GM21447 (cell line): ENCODE data around the gene CELF2.

Source experiments
- ATAC-seq: cut with Tn5 transposase; IDR thresholded peaks from one replicate; pipeline ENCODE4 v1.9.1; 2021; ENCODE audit not compliant: unreplicated experiment

The CELF2 gene

DNA sequence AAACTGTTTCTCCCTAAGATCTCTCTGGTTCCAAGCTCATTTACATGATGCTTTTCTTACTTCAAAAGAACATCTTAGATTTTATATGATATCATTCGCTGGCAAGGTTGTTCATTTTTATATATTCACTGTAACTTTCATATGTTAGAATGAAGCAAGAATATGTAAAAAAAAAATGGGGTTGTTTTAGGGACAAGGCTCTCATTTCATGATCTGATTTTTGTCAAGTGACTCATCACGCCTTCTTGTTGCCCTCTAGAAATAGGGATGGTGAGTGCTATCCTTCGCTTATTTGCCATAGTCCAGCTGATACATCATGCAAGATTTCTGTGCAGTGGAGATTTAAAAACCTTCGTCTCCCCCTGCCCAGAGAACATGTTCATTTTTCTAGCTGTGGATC, 14.0 kb upstream of the CELF2 start:
- ATAC-seq, result no peak

DNA sequence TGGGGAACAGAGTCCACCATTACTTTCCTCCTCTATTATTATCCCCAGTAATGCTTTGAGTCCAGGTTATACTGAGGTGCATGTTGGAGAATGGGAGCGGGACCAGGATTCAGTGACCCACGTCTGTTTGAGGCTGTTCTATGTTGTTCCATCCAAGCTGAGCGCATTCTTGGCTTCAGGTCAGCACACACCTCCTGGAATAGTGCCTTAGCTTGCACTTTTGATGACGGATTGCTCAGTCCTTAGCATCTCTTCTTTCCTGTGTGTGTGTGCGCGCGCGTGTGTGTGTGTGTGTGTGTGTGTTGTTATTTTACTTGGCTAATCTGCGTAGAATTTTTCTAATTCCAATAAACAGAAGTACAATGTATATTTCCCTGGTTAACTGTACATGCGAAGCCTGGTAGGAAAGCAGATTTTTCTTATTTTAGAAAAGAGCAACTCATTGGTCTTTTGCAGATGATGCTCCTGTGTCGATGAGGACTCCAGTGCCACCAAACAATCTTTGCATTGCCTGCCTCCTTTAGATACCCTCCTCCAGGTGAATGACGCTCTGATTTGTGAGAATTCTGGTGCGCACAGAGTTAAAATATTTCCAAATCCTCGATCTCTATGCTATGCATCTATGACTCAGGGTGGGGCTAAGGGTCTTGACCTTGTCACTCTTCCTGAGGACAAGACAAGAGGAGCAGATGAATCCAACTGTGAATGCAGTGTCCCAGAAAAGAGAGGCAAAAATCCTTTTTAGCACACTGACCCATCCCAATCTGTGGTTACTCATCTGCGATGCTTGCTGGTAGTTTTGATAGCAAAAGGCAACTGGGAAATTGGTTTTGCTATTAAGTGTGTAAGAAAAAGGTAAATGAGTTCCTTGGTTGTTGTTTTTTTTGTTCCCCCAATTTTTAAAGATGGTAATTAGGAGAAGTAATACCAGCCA, 13.3 kb upstream of the CELF2 start:
- ATAC-seq, result no peak

DNA sequence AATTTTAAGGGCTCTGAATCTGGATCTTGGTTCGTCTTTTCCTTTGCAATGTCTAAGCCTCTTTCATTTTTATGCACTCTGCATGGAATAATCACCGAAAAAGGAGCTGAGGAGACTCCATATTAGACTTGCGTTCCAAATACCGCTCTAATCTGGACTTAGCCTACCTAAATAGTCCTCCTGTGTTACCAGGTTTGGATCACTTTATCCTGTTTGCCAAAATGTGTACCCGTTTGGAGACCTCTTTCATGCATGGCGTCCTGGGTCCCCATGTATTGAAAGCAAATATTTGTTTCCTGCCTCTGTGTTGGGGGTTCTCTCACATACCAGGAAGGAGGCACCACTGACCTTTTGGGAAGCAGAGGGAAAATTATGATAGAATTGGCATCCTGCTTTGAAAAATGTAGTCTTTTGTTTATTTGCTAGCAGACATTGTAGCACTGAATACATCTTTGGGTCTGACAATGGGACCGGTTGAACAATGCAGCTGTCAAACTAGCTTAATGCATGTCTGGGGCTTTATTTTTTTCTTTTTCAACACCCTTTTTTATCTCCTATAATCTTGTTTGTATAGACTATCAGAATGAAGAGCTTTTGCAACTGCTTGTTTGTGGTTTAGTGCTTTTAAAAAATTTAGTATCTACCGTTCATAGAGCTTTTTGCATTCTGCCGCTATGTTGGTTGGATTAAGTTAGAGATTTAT, 11.8 kb upstream of the CELF2 start:
- ATAC-seq, result no peak

GRCh38 chr10:11006428-11006825, 11.2 kb upstream of the CELF2 start:
- no peak for ATAC-seq

DNA sequence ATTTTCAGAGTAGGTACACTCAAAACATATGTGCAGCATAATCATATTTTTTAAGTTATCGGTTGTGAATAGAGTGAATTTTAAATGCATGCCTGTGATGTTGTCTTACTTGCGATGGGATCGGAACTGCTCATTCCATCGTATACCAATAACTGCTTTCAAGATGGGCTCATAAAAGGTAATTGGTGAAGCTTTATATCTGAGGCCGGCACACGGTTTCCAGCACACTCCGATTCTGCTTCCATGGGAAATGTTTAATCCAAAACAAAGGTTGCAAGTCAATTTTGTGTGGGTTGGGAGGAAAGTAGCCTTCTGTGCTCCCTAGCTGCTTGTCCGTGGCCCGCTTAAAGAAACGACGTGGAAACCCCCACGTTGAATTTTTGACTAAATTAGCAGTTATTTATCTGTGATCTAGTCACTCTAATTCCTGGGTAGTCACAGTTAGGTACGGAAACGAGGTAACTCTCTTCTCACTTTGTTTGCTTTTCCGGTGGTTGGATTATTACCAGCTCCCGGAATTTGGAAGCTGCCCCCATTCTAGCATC, 10.1 kb upstream of the CELF2 start:
- no peak for ATAC-seq

- ATAC-seq, result no peak
Observed at GRCh38 chr10:11009471-11010308, 8.0 kb upstream of the CELF2 start.

GRCh38 chr10:11010582-11010981, 7.1 kb upstream of the CELF2 start:
- ATAC-seq, result no peak

- no peak for ATAC-seq
Observed at GRCh38 chr10:11011436-11011835, 6.2 kb upstream of the CELF2 start.

DNA sequence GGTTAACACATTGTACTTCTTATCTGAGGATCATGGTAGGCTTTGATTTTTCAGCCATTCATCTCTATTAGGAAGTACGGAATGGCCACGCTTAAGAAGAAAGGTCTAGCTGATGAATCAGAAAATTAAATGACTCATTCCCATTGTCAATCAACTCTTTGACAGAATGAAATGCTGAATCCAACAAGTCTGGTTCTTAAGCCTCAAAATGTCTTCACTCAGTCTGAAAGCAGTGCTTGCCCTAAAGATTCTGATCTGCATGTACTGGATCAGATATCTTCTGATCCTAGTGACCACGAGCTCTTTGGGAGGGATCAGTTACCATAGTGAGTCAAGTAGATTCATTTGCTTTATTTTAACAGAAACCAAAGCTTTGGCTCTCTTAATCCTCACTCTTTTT, 5.7 kb upstream of the CELF2 start:
- no peak for ATAC-seq

DNA sequence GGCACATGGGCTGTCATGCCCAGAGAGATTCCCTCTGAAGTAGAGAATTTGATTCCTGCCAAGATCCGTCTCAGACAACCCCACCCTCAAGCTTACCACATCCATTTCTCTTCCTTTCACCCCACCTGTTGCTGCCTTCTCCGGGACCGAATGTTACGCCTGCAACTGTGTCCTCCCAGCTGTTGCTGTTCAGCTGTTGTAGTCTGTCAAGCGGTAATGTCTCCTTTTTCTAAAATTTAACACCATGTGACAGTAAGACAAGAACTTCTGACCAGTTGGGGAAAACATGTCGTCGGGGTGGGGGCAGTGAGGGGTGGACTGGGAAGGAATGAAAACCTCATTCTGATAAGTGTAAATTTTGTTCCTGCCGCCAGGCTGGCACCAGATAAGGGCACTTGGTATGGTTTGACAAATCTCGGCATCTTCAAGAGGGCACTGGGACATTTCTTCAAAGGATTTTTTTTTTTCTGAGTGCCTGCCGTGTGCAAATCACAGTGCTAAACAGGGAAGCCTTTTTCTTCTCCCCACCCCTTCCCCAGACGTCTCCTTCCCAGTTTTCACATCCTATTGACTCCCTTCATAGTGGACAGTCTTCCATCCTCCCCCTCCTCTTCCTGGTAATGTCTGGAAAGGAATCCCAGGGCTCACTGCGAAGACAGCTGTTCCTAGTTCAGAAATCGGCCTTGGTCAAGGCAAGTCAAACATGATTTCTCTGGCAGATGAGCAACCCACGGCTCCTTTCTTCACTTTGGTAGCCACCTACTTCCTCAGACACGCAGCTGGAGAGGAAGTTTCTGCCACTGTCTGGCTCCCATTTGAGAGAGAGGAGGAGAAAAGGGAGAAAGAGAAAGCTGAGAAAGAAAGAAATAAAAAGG, 5.0 kb upstream of the CELF2 start:
- no peak for ATAC-seq

GRCh38 chr10:11013836-11014235, 3.8 kb upstream of the CELF2 start:
- ATAC-seq, result no peak

DNA sequence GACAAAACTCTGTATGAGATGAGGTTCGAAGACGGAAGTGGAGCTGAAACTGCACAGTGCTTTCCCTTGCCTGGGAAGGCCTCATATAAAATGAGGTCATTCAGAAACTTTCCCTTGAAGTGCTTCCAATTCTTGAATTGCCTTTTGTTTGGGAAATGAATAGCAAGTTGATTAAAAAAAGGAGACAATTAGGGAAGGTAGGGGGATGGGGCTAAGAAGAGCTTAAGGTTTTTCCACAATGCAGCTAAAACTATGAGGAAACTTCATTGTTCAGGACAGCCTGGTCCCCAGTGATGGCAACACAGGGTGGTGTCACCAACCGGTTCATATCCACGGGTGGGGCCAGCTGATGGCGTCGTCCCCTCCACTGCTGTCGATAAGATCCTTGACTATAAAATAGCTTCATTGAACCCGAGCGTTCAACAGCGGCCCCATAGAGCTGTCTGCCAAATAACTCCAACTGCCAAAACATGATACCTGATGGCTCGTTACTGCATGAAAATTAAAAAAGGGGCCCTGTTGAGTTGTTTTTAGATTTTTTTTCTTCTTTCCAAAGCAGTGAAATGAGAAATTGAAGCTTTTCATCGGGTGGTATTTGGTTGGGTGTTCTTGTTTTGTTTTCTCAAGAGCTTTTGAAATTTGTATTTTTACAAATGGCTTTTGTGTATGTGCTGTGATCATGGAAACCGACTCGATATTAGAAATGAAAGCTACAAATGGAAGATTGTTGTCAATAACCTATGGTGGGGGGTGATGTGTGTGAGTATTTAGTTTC, 2.8 kb upstream of the CELF2 start:
- ATAC-seq, result no peak

DNA sequence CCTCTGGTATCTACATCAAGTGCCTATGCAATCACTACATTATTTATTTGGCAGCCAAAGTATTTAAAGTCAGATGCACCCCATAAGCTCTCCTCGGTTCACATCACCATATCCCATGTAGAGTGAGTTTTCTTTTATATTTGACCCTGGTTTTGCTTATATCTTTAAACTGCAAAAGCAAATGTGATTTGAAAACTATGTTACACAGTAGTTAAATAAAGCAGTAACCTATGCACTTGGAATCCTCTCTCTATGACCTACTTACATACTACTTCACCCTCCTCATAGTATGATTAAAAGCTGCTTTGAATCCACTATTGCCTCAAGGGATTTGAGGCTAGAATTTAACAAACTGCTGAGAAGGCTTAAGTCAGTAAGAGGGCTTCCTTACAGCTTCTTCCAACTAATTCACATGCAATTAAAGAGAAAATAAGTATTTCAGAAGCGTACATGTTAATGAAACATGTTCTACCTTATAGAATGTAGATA, 2.2 kb upstream of the CELF2 start:
- ATAC-seq, result no peak

- ATAC-seq, result peak; percentile 33
Observed at GRCh38 chr10:11017000-11017569, 587 bp upstream of the CELF2 start.

DNA sequence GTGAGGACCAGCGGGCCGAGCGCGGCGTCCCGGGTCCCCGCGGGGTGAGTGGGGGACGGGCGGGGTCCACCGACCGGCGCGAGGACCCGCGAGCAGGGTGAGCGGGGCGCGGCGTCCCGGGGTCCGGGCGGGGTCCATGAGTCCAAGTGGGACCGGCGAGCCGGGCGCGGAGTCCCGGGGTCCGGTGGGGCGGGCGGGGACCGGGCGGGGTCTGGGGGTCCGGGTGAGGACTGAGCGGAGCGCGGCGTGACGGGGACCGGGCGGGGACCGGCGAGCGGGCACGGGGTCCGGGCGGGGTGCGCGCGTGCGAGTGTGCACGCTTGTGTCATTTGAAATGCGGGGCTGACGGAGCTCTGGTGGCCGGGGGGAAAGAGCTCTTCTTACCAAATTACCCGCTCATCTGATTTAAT, 765 bp downstream of the CELF2 start:
- ATAC-seq, result no peak

DNA sequence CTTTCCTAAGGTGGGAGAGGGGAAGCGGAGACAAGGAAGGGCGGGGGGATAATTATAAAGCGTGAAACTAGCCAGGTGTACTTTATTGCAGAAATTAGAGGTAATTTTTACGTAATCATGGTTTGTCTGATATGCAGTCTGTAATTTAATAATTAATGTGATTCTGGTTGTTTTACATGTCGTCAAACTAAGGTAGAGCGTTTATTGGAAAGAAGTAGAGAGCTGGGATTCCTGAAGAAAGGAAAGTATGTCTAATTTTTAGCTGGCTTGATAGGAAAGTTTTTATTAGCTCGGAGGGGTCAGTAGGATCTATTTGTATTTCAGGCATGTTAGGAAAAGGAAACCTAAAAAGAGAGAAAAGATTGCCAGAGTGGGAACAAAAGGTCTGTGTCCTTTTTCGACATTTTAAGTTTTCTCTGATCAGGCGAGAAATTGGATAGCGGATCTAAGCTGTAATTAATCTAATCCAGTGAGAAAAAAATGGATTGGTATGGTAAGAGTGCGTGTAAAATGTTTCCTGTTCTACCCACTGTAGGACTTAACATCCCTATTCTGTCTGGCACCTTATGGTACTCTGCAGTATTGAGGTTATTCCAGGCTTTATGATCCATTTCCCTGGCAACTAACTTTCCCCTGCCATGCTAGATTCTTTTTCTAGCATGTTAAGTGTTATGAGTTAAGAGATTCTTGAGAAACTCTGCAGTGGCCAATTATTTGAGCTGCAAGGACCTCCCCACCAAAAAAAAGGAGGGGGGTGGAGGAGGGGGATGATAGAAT, 1.4 kb downstream of the CELF2 start:
- ATAC-seq, result no peak

GRCh38 chr10:11019724-11020547, 2.3 kb downstream of the CELF2 start:
- ATAC-seq, result no peak
